Left ventricle myocardium inferior (tissue), 1 donor: ENCODE measurements around the gene TIMP3. TPM values are rescaled to one million over a fixed set of nuclear protein-coding genes. Genes with fewer than 3 reads are reported as not detected.

Experiments
- DNase-seq: peaks from one replicate; pipeline ENCODE4 v3.0.0-alpha.2; 2020
- H3K27ac ChIP-seq: fragments of 200-600 bp; replicated peaks from 2 replicates; pipeline ENCODE4 v1.8.0; 2021
- H3K27me3 ChIP-seq: fragments of 200-600 bp; 2 replicates; pipeline ENCODE4 v1.8.0; 2021; ENCODE audit warnings: low read depth
- H3K36me3 ChIP-seq: fragments of 200-600 bp; 2 replicates; pipeline ENCODE4 v1.8.0; 2021
- H3K4me1 ChIP-seq: fragments of 200-600 bp; 2 replicates; pipeline ENCODE4 v1.8.0; 2021
- H3K4me3 ChIP-seq: fragments of 200-600 bp; 2 replicates; pipeline ENCODE4 v1.8.0; 2021; ENCODE audit warnings: mild to moderate bottlenecking, moderate library complexity
- H3K9me3 ChIP-seq: fragments of 200-600 bp; replicated peaks from 2 replicates; pipeline ENCODE4 v1.8.0; 2021
- CTCF ChIP-seq: fragments of 200-600 bp; IDR thresholded peaks from 2 replicates; pipeline ENCODE4 v1.8.0; 2021; ENCODE audit warnings: antibody characterized with exemption, mild to moderate bottlenecking, borderline replicate concordance
- intact Hi-C: fragments of 100-400 bp; cut with micrococcal nuclease; formaldehyde crosslinking; loops from one replicate; pipeline ENCODE4 v1.11.0; 2022
- total RNA-seq: library from RNA; stranded (reverse); fragmentation: NEBNext Ultra II Directional; extraction: Animal tissue kit (Norgen Biotek cat#: 25700); gene quantifications from one replicate; pipeline ENCODE4 v1.2.1, GENCODE V29; 2021
- donor health status: DM: no; HTN: yes; CAD: no; lungs with severe emphysema.

The TIMP3 gene
- total RNA-seq, 1 donor from 2014 or later: 250 TPM

- Histone ChIP-seq H3K9me3 (no peaks in the 10 kb centered on the region), H3K27ac (no peak overlapping the region), H3K36me3 (no peaks in the 10 kb centered on the region), H3K4me3 (no peak overlapping the region), H3K27me3 (no peaks in the 10 kb centered on the region), H3K4me1 (peaks cover 51% of the 10 kb centered on the region)
- TF ChIP-seq CTCF: no peak
- no peak for DNase-seq
- intact Hi-C loops: no loop called here
These were observed 42.6 kb upstream of the TIMP3 start for GRCh38 chr22:32758866-32759385.

GRCh38 chr22:32760396-32760795 is 41.1 kb upstream of the TIMP3 start:
- Histone ChIP-seq H3K27ac (peak overlapping the region; percentile 88), H3K27me3 (no peaks in the 10 kb centered on the region), H3K9me3 (no peaks in the 10 kb centered on the region), H3K4me1 (peaks cover 51% of the 10 kb centered on the region), H3K4me3 (no peak overlapping the region), H3K36me3 (no peaks in the 10 kb centered on the region)
- no peak for DNase-seq
- intact Hi-C loops: no loop called here
- no peak for TF ChIP-seq CTCF

GRCh38 chr22:32760815-32761214 is 40.7 kb upstream of the TIMP3 start:
- peak overlapping the region; percentile 88 for H3K27ac ChIP-seq
- intact Hi-C loops: no loop called here
- TF ChIP-seq CTCF: no peak
- H3K4me3 ChIP-seq: no peak overlapping the region
- H3K4me1 ChIP-seq: peaks cover 50% of the 10 kb centered on the region
- no peaks in the 10 kb centered on the region for H3K27me3 ChIP-seq
- peak; percentile 43 for DNase-seq
- no peaks in the 10 kb centered on the region for H3K9me3 ChIP-seq
- H3K36me3 ChIP-seq: no peaks in the 10 kb centered on the region

- peaks cover 50% of the 10 kb centered on the region for H3K4me1 ChIP-seq
- DNase-seq: no peak
These were observed 40.1 kb upstream of the TIMP3 start for GRCh38 chr22:32761251-32761903.

GRCh38 chr22:32764330-32765131 is 37.0 kb upstream of the TIMP3 start:
- peaks cover 23% of the 10 kb centered on the region for H3K9me3 ChIP-seq
- intact Hi-C loops: no loop called here
- peak; percentile 65 for DNase-seq
- H3K4me1 ChIP-seq: peaks cover 50% of the 10 kb centered on the region
- no peaks in the 10 kb centered on the region for H3K27me3 ChIP-seq
- peak overlapping the region; percentile 82 for H3K27ac ChIP-seq
- H3K4me3 ChIP-seq: no peak overlapping the region
- no peak for TF ChIP-seq CTCF
- H3K36me3 ChIP-seq: no peaks in the 10 kb centered on the region

More at GRCh38 chr22:32761251-32761903, 40.1 kb upstream of the TIMP3 start:
- intact Hi-C loops: no loop called here
- no peaks in the 10 kb centered on the region for H3K36me3 ChIP-seq
- peak overlapping the region; percentile 88 for H3K27ac ChIP-seq
- no peak overlapping the region for H3K4me3 ChIP-seq
- no peaks in the 10 kb centered on the region for H3K27me3 ChIP-seq
- peaks cover under 1% of the 10 kb centered on the region for H3K9me3 ChIP-seq
- TF ChIP-seq CTCF: no peak
